Activated CD4-positive, CD25-positive, alpha-beta regulatory T cell treated with anti-CD3 and anti-CD28 coated beads, Interleukin-2, amount 50 U/mL, for 16 hours (primary cell): ENCODE results near the gene DLL1.

Experiments used
- DNase-seq: peaks from one replicate; pipeline ENCODE4 v3.0.0-alpha.2; 2020; ENCODE audit warnings: low read depth, low spot score

Gene DLL1

GRCh38 chr6:170295510-170296422, 4.9 kb upstream of the DLL1 start:
- no peak for DNase-seq

- DNase-seq = no peak
Measured at GRCh38 chr6:170294813-170295509, 4.1 kb upstream of the DLL1 start.

GRCh38 chr6:170294298-170294730, 3.4 kb upstream of the DLL1 start:
- DNase-seq = no peak

- no peak for DNase-seq
Measured at GRCh38 chr6:170293341-170294231, 2.7 kb upstream of the DLL1 start.

- no peak for DNase-seq
Measured at GRCh38 chr6:170292407-170293158, 1.7 kb upstream of the DLL1 start.

GRCh38 chr6:170292111-170292406, 1.2 kb upstream of the DLL1 start:
- DNase-seq = no peak

GRCh38 chr6:170291271-170292110, 613 bp upstream of the DLL1 start:
- no peak for DNase-seq

- DNase-seq = no peak
Measured at GRCh38 chr6:170289951-170290295, 955 bp downstream of the DLL1 start.

DNA sequence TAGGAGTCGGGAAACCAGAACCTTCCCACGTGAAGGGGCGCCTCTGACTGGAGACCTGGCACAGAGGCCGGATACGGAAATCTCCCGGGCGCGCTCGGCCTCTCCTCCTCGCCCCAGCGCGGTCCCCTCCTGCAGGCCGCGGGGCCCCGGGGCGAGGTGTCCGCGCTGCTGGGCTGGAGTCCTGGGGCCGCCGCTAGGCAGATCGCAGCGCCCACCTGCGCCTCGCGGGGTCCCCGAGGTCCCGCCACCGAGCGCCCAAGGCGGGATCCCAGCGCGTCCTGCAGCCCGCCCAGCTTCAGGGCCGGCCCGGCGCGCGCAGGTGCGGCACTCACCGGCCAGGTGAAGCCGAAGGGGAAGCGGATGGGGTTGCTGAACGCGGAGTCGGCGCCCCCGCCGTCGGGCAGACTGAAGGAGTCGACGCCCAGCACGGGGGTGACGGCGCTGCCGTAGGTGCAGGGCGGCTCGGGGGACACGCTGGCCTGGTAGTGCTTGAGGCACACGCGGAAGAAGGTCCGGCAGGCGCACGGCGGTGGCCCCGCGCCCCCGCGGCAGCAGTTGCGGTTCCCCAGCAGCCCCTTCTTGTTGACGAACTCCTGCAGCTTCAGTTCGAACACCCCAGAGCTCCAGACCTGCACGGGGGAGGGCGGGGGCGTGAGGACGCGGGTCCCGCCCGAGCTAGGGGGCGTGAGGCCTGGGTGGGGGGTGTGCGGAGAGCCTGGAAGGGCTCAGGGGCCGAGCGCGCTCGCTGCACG, 1.5 kb downstream of the DLL1 start:
- DNase-seq = no peak

DNA sequence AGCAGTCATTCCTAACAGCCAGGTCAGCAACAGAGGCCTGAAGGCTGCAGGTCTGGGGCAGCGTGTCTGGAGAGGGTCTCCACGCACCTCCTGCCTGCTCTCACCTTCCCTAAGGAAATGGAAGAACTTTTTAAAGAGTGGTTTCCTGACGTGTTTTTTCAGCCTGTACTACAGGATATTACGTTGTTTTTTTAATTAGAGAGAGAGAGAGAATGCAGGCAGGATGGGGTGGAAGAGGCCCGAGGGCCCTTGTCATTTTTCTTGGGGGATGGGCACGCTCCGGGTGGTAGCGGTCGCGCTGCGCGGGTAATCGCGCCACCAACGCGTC, 2.1 kb downstream of the DLL1 start:
- DNase-seq = no peak

DNA sequence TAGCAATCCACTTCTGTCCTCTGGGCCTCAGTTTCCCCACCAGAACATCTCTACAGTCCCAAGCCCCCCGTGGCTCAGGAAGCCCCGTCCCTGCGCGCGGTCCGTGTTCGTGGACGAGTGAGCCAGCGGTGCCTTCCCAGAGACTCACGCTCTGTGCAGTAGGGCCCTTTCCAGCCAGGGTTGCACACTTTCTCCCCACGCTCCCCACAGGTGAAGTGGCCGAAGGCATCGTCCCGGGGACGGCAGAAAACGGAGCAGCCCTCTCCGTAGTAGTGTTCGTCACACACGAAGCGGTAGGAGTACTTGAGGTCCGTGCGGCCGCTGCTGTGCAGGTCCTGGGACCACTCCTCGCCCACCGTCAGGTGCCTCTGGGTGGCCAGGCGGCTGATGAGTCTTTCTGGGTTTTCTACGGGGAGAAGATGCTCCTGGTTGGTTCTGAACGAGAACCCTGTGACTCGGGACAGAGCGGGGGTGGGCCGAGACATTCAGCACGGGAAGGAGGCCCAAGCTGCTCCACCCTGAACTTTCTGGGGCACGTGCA, 2.7 kb downstream of the DLL1 start:
- DNase-seq = no peak

DNA sequence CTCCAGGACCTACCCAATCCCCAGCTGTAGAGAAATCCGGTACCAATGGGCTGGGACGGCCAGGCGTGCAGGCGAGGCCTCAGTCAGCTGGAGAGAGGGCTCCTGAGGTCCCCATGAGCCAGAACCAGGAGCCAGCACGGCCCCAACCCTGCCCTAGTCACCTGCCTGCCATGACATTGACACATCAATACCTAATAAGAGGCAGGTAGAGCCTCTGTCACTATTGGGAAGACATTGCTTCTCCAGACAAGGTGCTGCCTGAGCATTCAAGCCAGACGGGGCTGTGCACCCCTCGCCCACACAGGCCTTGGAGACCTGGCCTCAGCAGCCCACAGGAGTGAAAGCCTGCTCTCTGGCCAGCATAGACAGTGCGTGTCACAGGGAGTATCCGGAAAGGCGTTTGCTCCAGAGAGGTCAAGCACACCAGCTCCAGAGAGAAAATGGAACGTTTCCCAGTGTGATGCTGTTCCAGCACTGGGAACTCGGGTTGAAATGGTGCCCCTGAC, 3.5 kb downstream of the DLL1 start:
- DNase-seq = no peak

- DNase-seq = no peak
Measured at GRCh38 chr6:170286934-170287265, 4.0 kb downstream of the DLL1 start.

- DNase-seq = no peak
Measured at GRCh38 chr6:170286246-170286933, 4.5 kb downstream of the DLL1 start.

DNA sequence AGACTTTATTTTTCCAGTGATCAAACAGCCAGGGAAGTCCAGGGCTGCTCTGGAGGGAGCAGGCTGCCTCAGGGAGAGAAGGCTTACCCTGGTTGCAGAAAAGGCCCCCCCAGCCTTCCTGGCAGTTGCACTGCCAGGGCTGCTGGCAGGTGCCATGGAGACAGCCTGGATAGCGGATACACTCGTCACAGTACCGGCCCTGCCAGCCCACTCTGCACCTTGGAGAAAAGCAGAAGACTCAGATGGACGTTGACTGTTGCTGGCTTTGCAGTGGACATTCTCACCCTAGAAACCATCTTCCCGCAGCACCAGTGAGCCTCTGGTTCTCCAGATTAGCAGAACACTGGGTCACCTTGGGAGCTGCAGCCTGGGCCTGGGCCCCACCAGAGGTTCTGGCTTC, 5.4 kb downstream of the DLL1 start:
- DNase-seq = no peak

DNA sequence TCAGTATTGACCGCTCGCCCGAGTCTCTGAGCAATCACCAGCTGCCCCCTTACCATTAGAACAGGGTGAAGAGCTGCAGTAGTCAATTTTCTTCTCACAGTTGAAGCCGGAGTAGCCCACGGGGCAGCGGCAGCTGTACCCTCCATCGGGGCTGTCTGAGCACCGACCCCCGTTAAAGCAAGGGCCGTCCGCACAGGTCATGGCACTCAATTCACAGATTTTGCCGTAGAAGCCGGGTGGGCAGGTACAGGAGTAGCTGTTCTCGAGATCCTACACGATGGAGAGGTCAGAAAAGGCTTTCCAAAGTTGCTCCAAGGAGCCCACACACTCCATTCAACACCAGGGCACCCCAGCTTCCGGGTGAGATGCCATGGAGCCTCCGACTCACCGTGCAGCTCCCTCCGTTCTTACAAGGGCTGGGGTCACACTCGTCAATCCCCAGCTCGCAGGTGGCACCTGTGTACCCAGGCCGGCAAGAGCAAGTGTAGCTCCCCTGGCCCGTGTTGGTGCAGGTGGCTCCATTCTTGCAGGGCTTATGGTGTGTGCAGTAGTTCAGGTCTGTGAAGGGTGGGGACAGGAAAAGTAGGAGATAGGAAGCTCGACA, 5.9 kb downstream of the DLL1 start:
- DNase-seq = no peak

DNA sequence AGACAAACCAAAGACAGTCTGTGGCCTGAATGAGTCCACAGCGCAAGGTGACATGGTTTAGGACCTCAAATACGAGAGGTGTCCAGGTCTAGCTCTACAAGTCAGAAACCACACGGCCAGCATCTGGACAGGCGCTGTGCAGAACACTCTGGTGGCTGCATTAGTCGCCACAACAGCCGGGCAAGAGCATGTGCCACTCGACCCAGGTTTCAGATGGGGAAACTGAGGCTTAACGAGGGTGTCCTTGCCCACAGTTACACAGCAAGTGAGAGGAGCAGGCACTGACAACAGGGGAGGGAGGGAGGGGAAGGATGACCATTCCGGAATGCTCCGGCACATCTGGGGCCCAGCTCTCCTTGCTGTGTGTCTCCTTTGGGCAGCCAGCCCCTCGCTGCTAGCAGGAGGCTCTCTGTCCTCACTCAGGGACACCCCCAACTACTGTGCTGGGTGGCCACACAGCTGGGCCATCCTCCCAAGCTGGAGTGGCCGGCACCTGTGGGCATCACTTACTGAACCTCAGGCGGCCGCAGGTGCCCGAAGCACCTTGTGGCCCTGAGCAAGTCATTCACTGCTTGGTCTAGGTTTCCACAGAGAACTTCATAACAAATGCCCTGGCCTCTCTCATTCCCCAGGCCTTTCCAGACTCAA, 6.6 kb downstream of the DLL1 start:
- no peak for DNase-seq
